DOHH2 (cell line): ENCODE data around the gene MDGA2.

Experiments used
- CTCF ChIP-seq: fragments of 200-600 bp; sonication (generic); IDR thresholded peaks from one replicate; pipeline ENCODE4 v1.5.1; 2014; ENCODE audit warnings: antibody characterized with exemption, mild to moderate bottlenecking, low read depth, low read length; ENCODE audit not compliant: poor library complexity, severe bottlenecking
- EZH2phosphoT487 ChIP-seq: fragments of 200-600 bp; sonication (generic); IDR thresholded peaks from 2 replicates; pipeline ENCODE4 v1.6.1; 2017; ENCODE audit warnings: borderline replicate concordance, mild to moderate bottlenecking, antibody characterized with exemption, low read length, moderate library complexity, mixed read lengths

DNA sequence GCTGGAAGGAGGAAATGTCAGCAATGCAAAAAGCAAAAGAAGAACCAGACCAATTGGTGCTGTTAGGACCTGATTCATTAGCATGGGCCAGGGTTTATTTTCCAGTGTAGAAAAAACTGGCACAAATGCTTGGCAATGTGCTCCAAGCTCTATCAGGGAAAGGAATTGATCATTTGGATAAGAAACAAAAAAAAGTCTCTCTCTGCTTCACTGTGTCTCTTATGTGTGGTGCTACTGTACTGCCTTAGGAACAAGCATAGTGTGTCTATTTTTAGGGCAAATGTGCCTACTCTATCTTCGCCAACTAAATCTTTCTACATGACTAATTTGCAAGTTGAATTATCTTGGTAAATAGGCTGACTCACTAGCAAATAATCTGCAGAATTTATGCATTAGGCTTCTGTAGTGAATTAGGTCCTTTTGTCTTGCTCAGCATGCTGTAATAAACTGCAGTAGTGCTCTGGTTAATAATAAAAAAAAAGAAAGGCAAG is 236.7 kb downstream of the MDGA2 start:
- no peak for TF ChIP-seq CTCF
- no peak for TF ChIP-seq EZH2phosphoT487
